ENCODE data around the gene FYN.

Gene FYN

GRCh38 chr6:111680015-111680712 is 193.1 kb downstream of the FYN start:
- H3K4me3 ChIP-seq (ENCODE audit: low read length) = no peak overlapping the region
- TF ChIP-seq CTCF (IDR thresholded peaks at IDR 0.05; ENCODE audit: insufficient read depth, low read depth, low read length, missing control alignments) = no peak
- no peak for DNase-seq (ENCODE audit: low read depth)

GRCh38 chr6:111679126-111679858 is 194.0 kb downstream of the FYN start:
- no peak for DNase-seq (ENCODE audit: low read depth)
- no peak overlapping the region for H3K4me3 ChIP-seq (ENCODE audit: low read length)
- TF ChIP-seq CTCF (IDR thresholded peaks at IDR 0.05; ENCODE audit: insufficient read depth, low read depth, low read length, missing control alignments) = no peak

- DNase-seq (ENCODE audit: low read depth) = no peak
- no peak for TF ChIP-seq CTCF (IDR thresholded peaks at IDR 0.05; ENCODE audit: insufficient read depth, low read depth, low read length, missing control alignments)
- no peak overlapping the region for H3K4me3 ChIP-seq (ENCODE audit: low read length)
Measured at GRCh38 chr6:111677249-111677990, 195.8 kb downstream of the FYN start.

GRCh38 chr6:111676383-111676782 is 196.9 kb downstream of the FYN start:
- DNase-seq (ENCODE audit: low read depth) = no peak
- no peak for TF ChIP-seq CTCF (IDR thresholded peaks at IDR 0.05; ENCODE audit: insufficient read depth, low read depth, low read length, missing control alignments)
- no peak overlapping the region for H3K4me3 ChIP-seq (ENCODE audit: low read length)

- DNase-seq (ENCODE audit: low read depth) = no peak
- TF ChIP-seq CTCF (IDR thresholded peaks at IDR 0.05; ENCODE audit: insufficient read depth, low read depth, low read length, missing control alignments) = no peak
- no peak overlapping the region for H3K4me3 ChIP-seq (ENCODE audit: low read length)
Measured at GRCh38 chr6:111674883-111675282, 198.4 kb downstream of the FYN start.

- TF ChIP-seq CTCF (IDR thresholded peaks at IDR 0.05; ENCODE audit: insufficient read depth, low read depth, low read length, missing control alignments) = no peak
Measured at GRCh38 chr6:111674413-111674812, 198.8 kb downstream of the FYN start.

More at GRCh38 chr6:111674413-111674812, 198.8 kb downstream of the FYN start:
- DNase-seq (ENCODE audit: low read depth) = no peak
- no peak overlapping the region for H3K4me3 ChIP-seq (ENCODE audit: low read length)
